GM18526 (cell line): ENCODE data around the gene ZNF496.
"Not testable (repeated sequence)": the region's sequence is repeated elsewhere in the genome, so short reads cannot be mapped to it uniquely, and the experiment has no call there.

ENCODE experiments used
- POLR2A ChIP-seq: IDR thresholded peaks from 3 replicates; pipeline ENCODE4 v1.6.1; 2011; ENCODE audit not compliant: insufficient read length; ENCODE audit errors: extremely low read depth

Gene ZNF496

DNA sequence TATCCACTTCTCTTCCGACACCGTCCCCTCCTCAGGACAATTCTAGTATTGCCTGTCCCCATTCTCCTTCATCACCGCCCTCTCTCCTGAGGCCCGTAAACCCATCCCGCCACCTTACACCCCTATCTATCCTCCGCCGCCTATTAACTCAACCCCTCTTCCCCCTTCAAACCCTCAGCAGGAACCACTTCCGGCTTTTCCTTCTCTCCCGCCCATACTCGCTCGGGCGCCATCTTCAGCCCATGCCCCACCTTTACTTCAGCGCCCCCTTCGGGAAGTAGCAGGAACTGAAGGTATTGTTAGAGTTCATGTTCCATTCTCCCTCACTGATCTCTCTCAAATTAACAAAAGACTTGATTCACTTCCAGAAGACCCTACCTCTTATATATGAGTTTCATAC is 44.2 kb downstream of the ZNF496 start:
- no peak for TF ChIP-seq POLR2A

DNA sequence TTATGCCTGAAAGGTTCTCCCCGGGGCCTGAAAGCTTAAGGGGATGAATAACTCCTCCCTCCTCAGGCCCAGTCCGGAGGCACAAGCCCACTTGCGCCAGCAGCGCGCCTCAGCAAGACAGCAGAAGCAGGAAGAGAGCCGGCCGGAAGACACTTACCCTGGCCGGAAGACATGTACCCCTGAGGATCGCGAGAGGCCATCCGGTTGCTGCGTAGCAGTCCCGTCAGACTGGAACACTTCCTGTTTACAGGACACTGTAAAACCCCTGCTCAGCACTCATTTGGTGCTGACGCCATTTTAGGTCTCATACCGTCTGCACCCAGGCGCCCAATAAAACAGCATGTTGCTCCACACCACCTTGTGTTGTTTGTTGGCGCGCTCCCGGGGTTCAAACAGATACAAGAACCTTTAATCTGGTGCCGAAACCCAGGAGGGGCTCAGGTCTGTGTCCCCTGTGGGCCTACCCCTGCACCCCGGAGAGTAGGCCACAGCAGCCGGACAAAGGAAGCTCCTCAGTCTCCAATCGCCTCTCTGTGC is 45.5 kb downstream of the ZNF496 start:
- TF ChIP-seq POLR2A, result no peak

DNA sequence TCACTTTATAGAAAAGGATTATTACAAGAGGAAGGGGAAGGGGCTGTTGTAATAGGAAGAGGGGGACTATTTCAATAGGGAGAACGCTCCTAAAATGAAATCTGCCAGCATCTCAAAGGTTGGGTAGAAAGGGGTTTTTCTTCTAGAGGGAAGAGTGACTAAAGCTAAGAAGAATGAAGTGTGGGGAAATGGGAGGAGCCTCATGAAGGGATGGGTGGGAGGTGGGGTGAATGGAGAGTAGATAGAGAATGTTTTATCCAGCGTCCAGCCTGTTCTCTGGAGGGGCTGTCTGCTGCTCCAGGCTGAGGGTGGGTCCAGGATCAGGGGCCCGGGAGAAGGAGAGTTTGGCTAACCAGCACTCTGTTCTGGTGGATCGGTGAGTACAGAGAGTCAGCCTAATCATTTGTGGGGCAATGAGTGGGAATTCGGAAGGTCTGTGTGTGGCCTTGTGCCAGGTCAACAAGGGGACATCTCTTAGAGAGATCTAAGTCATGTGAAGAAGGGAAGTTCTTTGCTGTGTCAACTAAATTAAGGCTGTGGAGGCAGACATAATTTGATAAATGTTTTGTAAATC is 50.6 kb downstream of the ZNF496 start:
- TF ChIP-seq POLR2A, result no peak

- TF ChIP-seq POLR2A, result no peak
These were observed 54.5 kb downstream of the ZNF496 start for GRCh38 chr1:247277191-247277590.

DNA sequence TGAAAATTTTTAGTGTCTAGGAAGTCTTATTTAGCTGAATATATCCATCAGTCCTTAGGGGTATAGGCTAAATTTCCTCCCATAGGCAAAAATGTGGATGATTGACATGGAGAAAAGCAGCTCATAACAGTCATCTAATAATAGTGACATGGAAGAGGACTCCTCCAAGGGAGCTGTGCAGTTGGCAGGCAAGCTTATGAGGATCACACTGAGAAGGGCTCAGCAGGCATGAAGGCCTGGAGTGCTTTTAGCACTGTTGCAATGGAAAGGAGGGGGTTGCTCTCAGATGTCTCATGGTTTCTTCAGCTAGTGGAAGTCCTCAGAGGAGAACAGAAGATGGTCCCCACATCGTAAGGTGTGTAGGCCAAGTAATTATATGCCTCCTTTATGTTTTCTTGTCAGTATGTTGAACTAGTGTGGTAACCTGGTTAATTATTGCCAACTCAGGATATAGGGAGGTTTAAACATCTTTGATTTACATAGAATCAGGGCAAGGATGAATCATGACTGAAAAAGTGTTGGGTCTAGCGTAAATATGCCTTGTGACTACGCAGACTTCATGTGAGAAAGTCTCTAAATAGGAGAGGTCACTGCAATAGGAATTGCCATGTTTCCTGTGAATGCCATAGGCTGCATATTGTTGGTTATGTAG is 56.9 kb downstream of the ZNF496 start:
- no peak for TF ChIP-seq POLR2A

GRCh38 chr1:247273013-247273412 is 58.7 kb downstream of the ZNF496 start:
- TF ChIP-seq POLR2A, result no peak

DNA sequence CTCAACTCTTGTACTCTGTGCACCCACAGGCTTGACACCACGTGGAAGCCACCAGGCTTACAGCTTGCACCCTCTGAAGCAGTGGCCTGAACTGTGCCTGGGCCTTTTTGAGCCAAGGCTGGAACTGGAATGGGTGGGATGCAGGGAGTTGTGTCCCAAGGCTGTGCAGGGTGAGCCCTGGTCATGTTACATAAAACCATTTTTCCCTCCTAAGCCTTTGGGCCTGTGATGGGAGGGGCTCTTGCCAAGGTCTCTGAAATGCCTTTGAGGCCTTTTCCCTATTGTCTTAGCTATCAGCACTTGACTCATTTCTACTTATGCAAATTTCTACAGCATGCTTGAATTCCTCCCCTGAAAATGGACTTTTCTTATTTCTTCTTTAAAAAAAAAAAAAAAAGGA is 61.7 kb downstream of the ZNF496 start:
- no peak for TF ChIP-seq POLR2A

DNA sequence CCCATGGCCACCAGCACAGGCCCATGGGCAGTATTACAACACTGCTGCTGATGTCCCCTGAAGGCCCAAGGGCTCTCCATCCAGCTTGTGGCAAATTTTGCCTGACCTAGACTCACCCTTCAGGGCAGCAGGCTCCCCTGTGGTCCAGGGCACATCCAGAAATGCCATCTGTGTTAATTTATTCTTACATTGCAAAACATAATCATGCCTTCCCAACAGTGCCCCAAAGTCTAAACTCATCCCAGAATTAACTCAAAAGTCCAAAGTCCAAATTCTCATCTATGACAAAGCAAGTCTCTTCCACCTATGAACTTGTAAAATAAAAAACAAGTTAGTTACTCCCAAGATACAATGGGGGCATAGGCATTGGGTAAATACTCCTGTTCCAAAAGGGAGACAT is 62.5 kb downstream of the ZNF496 start:
- no peak for TF ChIP-seq POLR2A

DNA sequence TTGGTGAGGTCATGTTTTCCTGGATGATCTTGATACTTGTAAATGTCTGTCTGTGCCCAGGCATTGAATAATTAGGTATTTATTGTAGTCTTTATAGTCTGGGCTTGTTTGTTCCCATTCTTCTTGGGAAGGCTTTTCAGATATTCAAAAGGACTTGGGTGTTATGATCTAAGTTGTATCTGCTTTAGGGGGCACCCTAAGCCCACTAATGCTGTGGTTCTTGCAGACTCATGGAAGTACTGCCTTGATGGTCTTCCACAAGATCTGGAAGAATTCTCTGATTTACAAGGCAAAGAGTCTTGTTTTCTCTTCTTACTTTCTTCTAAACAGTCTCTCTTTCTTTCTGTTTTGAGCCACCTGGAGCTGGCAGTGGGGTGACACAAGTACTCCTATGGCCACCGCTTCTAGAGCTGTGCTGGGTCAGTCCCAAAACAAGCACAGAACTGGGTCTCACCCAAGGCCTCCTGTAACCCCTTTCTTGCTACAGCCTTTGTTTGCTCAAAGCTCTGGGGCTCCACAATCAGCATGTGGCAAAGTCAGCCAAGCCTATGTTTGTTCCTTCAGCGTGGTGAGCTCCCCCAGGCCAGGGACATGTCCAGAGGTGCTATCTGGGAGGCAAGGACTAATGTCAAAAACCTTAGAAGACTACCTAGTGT is 63.1 kb downstream of the ZNF496 start:
- no peak for TF ChIP-seq POLR2A

GRCh38 chr1:247266053-247266452 is 65.6 kb downstream of the ZNF496 start:
- TF ChIP-seq POLR2A, result no peak

DNA sequence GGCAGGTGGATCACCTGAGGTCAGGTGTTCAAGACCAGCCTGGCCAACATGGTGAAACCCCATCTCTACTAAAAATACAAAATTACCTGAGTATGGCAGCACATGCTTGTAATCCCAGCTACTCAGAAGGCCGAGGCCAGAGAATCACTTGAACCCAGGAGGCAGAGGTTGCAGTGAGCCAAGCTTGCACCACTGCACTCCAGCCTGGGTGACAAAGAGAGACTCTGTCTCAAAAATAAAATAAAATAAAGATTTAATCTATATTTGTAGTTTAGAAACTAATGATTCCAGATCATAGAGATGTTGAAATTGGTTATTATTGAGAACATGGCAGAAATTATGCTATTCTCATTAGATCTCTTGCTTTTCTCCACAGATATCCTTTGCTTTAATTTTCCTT is 75.9 kb downstream of the ZNF496 start, which contains the start of gene VN1R5:
Gene VN1R5 (plus strand): TSS at position 301 of the 400 bp plus-strand sequence.
- TF ChIP-seq POLR2A, result not testable (repeated sequence)

GRCh38 chr1:247247568-247247967 is 84.1 kb downstream of the ZNF496 start:
- no peak for TF ChIP-seq POLR2A
